LNCaP clone FGC (cell line): Measurements from ENCODE around the gene ELF1.
"Not testable (repeated sequence)": the region's sequence is repeated elsewhere in the genome, so short reads cannot be mapped to it uniquely, and the experiment has no call there.

ENCODE experiments used
- DNase-seq: peaks from one replicate; pipeline ENCODE4 v3.0.0-alpha.2; 2011; ENCODE audit warnings: low read depth
- H3K4me3 ChIP-seq: 2 replicates; pipeline ENCODE4 v1.5.1; 2011; ENCODE audit warnings: mild to moderate bottlenecking, low read depth, low read length, control low read depth
- TF ChIP-seq, protein P1 (sequence below): IDR thresholded peaks from 2 replicates; pipeline ENCODE4 v1.5.1; 2012; ENCODE audit warnings: mild to moderate bottlenecking; ENCODE audit not compliant: control insufficient read depth, insufficient read depth; ENCODE audit errors: extremely low read depth

ELF1 gene

DNA sequence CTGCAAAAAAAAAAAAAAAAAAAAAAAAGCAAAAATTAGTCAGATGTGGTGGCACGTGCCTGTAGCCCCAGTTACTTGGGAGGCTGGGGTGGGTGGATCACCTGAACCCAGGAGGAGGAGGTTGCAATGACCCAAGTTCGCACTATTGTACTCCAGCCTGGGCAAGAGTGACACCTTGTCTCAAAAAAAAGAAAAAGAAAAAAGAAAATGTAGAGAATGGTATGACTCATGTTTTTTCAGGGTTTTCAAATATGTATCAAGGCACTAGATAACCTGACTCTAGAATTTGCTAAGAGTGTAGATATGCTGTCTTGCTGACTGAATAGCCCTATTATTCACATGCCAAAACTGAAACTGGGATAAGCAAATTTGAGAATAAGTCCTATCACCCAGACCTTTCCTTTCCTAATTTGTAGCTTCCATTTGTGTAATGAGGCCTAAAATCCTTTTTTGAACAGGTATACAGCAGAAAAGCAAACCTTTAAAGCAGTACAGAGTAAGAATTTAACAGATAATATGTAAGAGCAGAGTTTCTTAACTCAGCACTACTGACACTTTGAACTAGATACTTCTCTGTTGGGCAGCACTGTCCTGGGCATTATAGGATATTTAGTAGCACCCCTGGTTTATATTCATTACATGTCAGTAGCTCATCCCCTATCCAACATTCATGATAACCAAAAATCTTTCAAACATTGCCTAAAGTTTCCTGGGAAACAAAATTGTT, 108.6 kb downstream of the ELF1 start:
- no peak overlapping the region for H3K4me3 ChIP-seq
- TF ChIP-seq, protein P1, sequence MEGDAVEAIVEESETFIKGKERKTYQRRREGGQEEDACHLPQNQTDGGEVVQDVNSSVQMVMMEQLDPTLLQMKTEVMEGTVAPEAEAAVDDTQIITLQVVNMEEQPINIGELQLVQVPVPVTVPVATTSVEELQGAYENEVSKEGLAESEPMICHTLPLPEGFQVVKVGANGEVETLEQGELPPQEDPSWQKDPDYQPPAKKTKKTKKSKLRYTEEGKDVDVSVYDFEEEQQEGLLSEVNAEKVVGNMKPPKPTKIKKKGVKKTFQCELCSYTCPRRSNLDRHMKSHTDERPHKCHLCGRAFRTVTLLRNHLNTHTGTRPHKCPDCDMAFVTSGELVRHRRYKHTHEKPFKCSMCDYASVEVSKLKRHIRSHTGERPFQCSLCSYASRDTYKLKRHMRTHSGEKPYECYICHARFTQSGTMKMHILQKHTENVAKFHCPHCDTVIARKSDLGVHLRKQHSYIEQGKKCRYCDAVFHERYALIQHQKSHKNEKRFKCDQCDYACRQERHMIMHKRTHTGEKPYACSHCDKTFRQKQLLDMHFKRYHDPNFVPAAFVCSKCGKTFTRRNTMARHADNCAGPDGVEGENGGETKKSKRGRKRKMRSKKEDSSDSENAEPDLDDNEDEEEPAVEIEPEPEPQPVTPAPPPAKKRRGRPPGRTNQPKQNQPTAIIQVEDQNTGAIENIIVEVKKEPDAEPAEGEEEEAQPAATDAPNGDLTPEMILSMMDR = no peak
- DNase-seq = no peak

DNA sequence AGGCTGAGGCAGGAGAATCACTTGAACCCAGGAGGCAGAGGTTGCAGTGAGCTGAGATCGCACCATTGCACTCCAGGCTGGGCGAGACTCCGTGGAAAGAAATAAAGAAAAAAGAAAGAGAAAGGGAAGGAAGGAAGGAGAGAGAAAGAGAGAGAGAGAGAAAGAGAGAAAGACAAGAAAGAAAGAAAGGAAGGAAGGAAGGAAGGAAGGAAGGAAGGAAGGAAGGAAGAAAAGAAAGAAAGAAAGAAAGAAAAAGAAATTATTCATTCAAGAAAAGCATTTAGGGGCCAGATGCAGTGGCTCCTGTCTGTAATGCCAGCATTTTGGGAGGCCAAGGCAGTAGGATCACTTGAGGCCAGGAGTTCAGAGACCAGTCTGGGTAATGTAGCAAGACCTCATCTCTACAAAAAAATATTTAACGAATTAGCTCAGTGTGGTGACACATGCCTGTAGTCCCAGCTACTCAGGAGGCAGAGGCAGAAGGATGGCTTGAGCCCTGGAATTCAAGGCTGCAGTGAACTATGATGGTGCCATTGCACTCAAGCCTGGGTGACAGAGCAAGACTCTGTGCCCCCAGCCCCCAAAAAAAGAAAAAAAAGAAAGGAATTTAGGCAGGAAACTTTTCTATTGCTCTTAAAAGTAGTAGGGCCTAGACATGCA, 109.4 kb downstream of the ELF1 start:
- H3K4me3 ChIP-seq, DNase-seq: not testable (repeated sequence)

DNA sequence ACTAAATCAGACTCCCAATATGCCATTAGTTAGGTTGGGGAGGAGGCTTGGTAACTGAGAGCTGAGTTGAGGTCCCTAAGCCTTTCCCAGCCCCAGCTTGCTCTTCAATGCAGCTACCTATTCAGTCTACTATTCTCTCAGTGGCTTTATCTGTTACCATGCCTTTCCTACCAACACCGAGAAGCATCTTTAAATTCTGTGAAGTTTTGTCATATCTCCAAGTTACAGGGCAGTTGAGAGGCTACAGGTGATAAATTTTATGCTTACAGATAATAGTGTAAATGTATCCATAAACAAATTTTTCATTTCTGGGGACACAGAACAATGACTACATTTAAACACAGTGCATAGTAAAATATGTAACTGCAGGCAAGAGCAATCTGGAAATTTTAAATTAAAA, 110.6 kb downstream of the ELF1 start:
- H3K4me3 ChIP-seq = no peak overlapping the region
- TF ChIP-seq, protein P1 = no peak
- DNase-seq = no peak

DNA sequence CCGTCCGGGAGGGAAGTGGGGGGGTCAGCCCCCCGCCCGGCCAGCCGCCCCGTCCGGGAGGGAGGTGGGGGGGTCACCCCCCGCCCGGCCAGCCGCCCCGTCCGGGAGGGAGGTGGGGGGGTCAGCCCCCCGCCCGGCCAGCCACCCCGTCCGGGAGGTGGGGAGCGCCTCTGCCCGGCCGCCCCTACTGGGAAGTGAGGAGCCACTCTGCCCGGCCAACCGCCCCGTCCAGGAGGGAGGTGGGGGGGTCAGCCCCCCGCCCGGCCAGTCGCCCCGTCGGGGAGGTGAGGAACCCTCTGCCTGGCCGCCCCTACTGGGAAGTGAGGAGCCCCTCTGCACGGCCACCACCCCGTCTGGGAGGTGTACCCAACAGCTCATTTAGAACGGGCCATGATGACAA, 118.1 kb downstream of the ELF1 start:
- H3K4me3 ChIP-seq, DNase-seq: not testable (repeated sequence)

DNA sequence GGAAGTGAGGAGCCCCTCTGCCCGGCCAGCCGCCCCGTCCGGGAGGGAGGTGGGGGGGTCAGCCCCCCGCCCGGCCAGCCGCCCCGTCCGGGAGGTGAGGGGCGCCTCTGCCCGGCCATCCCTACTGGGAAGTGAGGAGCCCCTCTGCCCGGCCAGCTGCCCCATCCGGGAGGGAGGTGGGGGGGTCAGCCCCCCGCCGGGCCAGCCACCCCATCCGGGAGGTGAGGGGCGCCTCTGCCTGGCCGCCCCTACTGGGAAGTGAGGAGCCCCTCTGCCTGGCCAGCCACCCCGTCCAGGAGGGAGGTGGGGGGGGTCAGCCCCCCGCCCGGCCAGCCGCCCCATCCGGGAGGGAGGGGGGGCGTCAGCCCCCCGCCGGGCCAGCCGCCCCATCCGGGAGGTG, 118.5 kb downstream of the ELF1 start:
- H3K4me3 ChIP-seq, DNase-seq: not testable (repeated sequence)

DNA sequence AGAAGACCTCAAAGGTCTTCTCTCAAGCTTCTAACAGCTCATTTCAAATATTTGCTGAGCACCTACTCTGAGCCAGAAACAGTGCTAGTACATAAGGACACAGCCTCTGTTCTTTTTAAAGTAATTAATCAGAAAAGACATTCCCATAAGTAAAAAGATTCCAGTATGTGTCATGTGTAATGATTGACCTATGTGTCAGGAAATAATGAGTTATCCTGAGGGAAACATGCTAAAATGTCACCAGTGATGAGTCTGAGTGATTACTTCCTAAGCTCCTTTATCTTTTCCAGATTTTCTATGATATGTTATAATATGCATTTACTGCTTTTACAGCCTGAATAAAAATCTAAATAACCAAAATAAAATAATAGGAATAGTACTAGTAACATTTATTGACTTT, 122.1 kb downstream of the ELF1 start:
- TF ChIP-seq, protein P1 = no peak
- no peak overlapping the region for H3K4me3 ChIP-seq
- DNase-seq = no peak

DNA sequence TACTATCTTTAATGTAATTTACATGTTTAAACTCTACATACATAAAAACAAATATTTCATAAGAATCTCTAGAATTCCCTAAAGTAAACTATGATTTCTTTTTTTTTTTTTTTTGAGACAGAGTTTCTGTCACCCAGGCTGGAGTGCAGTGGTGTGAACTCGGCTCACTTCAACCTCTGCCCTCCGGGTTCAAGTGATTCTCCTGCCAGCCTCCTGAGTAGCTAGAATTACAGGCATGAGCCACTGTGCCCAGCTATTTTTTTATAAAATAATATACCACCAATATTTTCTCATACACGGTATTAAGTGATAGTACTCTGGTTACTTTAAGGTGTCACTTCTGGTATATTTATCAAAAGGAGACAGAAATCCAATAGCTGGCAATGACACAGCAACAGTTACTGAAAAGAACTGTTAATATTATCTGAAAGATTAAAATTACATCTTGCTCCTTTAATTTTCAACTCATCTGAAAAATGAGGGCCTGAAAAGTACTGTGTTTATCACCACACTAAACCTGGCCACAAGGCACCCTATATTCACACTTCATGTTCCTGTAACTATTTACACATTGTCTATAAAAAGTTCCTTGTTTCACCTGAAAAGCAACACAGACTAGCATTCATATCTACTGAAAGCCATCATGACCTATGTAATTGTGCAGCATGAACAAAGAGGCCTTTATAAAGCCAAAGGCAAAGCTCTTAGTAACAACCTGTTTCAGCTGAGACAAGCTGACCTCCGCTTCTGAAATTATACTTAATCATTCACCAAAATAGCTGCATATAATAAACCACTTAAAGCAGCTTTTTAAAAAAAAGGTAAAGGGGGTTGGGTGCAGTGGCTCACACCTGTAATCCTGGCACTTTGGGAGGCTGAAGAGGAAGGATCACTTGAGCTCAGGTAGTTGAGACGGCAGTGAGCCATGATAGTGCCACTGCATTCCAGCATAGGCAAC, 123.6 kb downstream of the ELF1 start:
- DNase-seq = peak; percentile 45
- TF ChIP-seq, protein P1 = no peak
- no peak overlapping the region for H3K4me3 ChIP-seq

DNA sequence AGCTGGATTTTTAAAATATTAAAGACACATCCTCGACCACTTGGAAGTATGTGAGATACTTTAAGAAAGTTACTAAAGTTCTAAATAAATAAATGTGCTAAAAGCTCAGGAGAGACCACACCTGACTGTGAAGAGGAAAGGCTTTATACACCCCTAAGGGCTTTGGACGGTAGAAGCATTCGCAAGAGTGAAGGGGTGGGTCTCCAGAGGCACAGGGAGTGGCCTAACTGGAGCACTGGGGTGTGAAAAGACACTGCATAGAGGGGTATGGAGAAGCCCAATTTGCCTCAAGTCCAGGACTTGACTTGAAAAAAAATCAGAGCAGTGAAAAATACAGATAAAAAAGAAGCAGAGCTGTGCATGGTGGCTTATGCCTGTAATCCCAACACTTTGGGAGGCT, 125.5 kb downstream of the ELF1 start:
- not testable (repeated sequence) for DNase-seq, H3K4me3 ChIP-seq
